Measurements from ENCODE around the gene TOMM20L. TPM values are rescaled to one million over a fixed set of nuclear protein-coding genes. Genes with fewer than 3 reads are reported as not detected.
A peak's percentile ranks its signal among the peaks of the same experiment; 100 is the strongest.

Gene TOMM20L
- total and polyA plus RNA-seq, 9 of the 15 experiments (the other 6 are each of a cell fraction or from before 2014, with no cell fraction given), result not detected

GRCh38 chr14:58426670-58427280 is 31.0 kb downstream of the TOMM20L start (continued):
- no peak for TF ChIP-seq ZNF668 (CRISPR knock-in tag; IDR thresholded peaks at IDR 0.05)
- peak; percentile 63; the same call in 1 of the 2 replicates for TF ChIP-seq ZNF592 (IDR thresholded peaks at IDR 0.05)
- peak; percentile 69 for TF ChIP-seq USF2 (CRISPR knock-in tag; IDR thresholded peaks at IDR 0.05)
- TF ChIP-seq MXI1 (IDR thresholded peaks at IDR 0.05; ENCODE audit: low read depth, low read length), result peak; percentile 88
- no peak for TF ChIP-seq RERE (CRISPR knock-in tag; IDR thresholded peaks at IDR 0.05; ENCODE audit: borderline replicate concordance)
- TF ChIP-seq ERF (CRISPR knock-in tag; IDR thresholded peaks at IDR 0.05), result 0 out of 2 replicates have a peak, but pooled peaks have one; percentile 22
- TF ChIP-seq ZBTB7A (IDR thresholded peaks at IDR 0.05; ENCODE audit: borderline replicate concordance, control insufficient read depth, low read depth, low read length), result peak; percentile 59; the same call in 1 of the 2 replicates
- no peak for TF ChIP-seq ZNF830 (CRISPR knock-in tag; IDR thresholded peaks at IDR 0.05)
